OCI-LY7 (cell line): ENCODE data around the gene SPATA17.

ENCODE experiments used
- EZH2phosphoT487 ChIP-seq: fragments of 200-600 bp; sonication (generic); IDR thresholded peaks from 2 replicates; pipeline ENCODE4 v1.6.1; 2018; ENCODE audit warnings: low read depth, borderline replicate concordance, mild to moderate bottlenecking, mixed run types, antibody characterized with exemption, low read length, moderate library complexity, mixed read lengths
- TF ChIP-seq, protein P1 (sequence below): fragments of 200-600 bp; sonication (generic); conservative IDR thresholded peaks from 2 replicates; pipeline ENCODE4 v1.5.1; 2014; ENCODE audit warnings: mild to moderate bottlenecking, antibody characterized with exemption, low read length, moderate library complexity, mixed read lengths

DNA sequence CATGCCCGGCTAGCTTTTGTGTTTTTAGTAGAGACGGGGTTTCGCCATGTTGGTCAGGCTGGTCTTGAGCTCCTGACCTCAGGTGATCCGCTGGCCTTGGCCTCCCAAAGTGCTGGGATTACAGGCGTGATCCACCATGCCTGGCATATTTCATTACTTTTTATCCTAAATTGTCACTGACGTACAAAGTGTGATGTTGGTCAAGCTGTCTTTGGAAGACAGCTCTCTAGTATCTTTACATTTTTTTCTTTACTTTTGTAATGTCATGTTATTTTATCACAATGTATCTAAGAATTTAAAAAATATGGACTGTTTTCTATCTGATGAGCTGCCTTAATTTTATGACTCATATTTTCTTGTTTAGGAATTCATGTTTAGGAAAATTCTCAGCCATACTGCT is 72.2 kb downstream of the SPATA17 start:
- TF ChIP-seq, protein P1, sequence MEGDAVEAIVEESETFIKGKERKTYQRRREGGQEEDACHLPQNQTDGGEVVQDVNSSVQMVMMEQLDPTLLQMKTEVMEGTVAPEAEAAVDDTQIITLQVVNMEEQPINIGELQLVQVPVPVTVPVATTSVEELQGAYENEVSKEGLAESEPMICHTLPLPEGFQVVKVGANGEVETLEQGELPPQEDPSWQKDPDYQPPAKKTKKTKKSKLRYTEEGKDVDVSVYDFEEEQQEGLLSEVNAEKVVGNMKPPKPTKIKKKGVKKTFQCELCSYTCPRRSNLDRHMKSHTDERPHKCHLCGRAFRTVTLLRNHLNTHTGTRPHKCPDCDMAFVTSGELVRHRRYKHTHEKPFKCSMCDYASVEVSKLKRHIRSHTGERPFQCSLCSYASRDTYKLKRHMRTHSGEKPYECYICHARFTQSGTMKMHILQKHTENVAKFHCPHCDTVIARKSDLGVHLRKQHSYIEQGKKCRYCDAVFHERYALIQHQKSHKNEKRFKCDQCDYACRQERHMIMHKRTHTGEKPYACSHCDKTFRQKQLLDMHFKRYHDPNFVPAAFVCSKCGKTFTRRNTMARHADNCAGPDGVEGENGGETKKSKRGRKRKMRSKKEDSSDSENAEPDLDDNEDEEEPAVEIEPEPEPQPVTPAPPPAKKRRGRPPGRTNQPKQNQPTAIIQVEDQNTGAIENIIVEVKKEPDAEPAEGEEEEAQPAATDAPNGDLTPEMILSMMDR: no peak
- TF ChIP-seq EZH2phosphoT487: no peak
